GDM1 (cell line): ENCODE data around the gene NDUFB8.

Source experiments
- DNase-seq: peaks from one replicate; lab custom pipeline; 2025; lab: John Stamatoyannopoulos, UW

NDUFB8 gene

GRCh38 chr10:100506596-100507356, 22.9 kb downstream of the NDUFB8 start:
- DNase-seq, result no peak

- no peak for DNase-seq
These were observed 24.5 kb downstream of the NDUFB8 start for GRCh38 chr10:100505164-100505563.

DNA sequence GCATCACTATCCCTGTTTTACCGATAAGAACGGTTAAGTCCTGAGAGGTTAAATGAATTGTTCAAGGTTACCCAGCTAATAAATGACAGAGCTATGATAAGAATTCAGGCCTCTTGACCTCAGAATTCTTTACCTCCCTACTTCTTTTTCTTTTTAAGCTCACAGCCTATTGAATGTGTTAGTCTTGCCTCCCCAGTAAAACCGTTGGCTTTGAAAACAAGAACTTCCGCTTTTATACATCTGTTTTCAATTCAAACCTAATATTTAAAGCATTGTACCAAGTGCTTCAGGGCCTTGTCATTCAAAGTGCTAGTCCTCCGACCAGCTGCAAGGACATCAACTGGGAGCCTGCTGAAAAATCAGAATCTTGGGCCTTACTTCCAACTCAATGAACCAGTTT, 25.6 kb downstream of the NDUFB8 start:
- no peak for DNase-seq

DNA sequence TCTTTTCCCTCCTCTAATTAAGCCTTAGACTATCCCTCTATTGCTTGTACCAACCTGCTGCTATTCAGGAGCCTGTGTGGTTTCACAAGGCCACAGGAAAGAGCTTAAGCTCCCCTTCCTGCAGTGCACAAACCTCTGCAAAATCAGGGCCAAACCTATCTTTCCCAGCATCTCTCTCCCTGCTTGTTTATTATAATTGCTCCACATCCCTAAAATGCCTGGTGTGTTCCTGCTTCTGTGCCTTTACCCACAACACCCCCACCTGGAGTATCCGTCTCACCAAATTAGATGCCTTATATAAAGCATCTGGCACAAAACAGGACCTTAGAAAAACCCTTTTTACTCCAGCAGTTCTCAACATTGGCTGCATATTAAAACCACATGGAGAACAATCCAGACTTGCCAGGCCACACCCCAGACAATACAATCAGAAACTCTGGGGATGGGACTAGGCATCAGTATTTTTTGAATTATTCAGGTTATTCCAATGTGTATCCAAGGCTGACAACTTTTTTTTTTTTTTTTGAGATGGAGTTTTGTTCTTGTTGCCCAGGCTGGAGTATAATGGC, 26.7 kb downstream of the NDUFB8 start:
- no peak for DNase-seq

DNA sequence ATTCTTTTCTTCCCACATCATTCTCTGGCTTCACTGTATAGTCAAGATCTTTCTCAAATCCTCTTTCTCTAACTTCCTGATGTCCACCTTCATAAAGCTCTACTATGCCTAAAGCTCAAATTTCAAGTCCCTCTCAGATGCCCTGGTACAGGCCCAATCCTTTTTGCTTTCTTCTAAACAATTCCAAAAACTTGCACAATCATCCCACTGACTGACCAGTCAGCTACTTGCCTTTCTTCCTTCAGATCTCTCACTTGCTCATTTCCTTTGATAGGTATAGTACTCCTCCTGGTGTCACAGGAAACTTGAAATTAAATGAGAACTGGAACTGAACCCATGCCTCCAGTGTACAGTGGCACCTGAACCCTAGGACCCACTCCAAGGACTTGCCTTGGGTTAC, 28.2 kb downstream of the NDUFB8 start:
- no peak for DNase-seq

DNA sequence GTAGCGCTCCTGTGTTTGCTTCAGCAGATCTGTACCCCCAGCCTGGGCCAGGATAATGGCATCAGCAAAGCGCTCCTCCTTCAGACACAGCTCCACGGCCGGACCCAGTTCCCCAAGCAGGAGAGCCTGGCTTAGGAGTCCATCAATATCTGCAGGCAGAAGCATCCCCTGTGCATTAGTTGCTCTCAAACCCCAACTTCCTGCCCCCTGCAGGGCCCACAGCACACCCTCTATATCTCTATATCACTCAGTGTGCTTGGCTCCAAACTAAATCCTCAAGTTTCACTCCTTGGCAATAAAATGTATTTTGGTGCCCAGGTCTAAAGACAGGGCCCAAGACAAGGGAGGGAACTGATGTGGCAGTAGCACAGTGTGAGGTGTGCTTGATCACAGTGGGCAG, 31.6 kb downstream of the NDUFB8 start:
- DNase-seq, result no peak

DNA sequence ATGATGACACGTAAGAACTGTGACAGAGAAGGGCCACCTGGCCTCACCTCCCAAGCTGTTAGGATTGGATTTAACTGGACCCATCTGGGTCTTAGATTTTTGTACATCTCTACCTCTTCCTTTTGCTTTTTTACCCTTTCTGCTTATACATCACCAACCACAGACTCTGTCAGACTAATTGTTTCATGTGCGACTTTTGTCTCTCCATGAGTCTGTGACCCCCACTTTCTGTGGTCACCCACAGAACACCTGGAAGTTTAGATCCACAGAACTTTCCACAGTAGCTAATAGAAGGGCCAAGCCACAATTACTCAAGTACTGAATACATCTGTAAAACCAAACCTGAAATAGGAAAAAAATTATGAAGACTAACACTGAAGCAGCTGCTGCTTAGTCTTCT, 33.1 kb downstream of the NDUFB8 start:
- no peak for DNase-seq

- no peak for DNase-seq
These were observed 39.1 kb downstream of the NDUFB8 start for GRCh38 chr10:100490531-100490930.

- DNase-seq, result no peak
These were observed 40.3 kb downstream of the NDUFB8 start for GRCh38 chr10:100489396-100489795.

GRCh38 chr10:100487529-100487928, 42.1 kb downstream of the NDUFB8 start:
- no peak for DNase-seq

GRCh38 chr10:100485801-100486495, 43.7 kb downstream of the NDUFB8 start:
- no peak for DNase-seq

- no peak for DNase-seq
These were observed 44.3 kb downstream of the NDUFB8 start for GRCh38 chr10:100485366-100485765.

GRCh38 chr10:100483876-100484666, 45.6 kb downstream of the NDUFB8 start:
- no peak for DNase-seq

- DNase-seq, result no peak
These were observed 46.9 kb downstream of the NDUFB8 start for GRCh38 chr10:100482834-100483185.

- DNase-seq, result peak; percentile 33
These were observed 47.4 kb downstream of the NDUFB8 start for GRCh38 chr10:100482181-100482833.

DNA sequence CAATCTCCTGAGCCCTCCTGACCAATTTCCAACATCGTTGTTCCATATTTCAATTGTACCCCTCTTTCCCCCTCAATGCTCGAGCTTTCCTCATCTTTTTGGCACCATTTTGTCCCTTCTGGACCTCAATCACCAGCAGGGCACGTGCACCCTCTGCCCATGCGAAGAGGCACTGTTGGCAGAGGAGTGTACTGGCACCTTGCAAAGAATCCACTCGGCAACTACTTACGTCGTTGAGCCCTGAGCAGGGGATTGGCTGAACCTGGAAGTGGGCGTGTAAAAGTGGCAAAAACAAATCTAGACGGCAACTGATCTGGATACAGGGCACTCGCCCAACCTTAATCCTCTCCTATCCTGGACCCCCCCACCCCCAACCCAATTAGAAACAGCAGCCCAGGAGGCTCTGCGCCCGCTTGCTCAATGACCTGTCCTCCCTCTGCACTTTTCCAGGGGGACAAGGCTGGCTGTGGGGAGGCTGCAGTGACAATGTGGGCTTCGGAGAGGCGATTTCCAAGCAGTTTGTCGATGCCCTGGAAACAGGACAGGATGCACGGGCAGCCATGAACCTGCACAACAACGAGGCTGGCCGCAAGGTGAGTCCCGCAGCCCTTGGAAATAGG, 48.1 kb downstream of the NDUFB8 start:
- peak; percentile 72 for DNase-seq

GRCh38 chr10:100480002-100480401, 49.7 kb downstream of the NDUFB8 start:
- no peak for DNase-seq

DNA sequence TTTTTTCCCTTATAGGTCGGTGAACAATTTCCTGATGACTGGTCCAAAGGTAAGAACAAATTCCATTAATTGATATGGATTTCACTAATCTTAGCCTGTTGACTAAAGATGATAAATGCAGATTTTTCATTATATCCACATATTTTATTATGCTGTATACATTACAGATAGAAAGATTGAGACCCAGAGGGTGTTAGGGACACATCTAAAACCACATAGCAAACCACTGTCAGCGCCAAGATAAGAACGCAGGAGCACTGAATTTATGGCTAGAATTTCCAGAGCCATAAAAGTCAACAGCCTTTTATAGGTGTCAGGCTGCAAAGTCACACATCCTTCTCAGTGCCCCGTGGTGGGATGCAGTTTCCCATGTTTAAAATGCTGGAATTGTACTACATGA, 50.6 kb downstream of the NDUFB8 start:
- no peak for DNase-seq

- DNase-seq, result no peak
These were observed 51.7 kb downstream of the NDUFB8 start for GRCh38 chr10:100477970-100478369.
